Thyroid gland (tissue), 4 donors: ENCODE data around the gene UBE2QL1.

Experiments
- CTCF ChIP-seq, 6 experiments: fragments of 200-600 bp in 3 of 6; fragments of 450-650 bp in 3 of 6; sonication (generic) in 3 of 6; IDR thresholded peaks; one replicate each; pipeline ENCODE4 v1.5.1; 2016 to 2019; ENCODE audit warnings: antibody characterized with exemption in 6 of 6, mild to moderate bottlenecking in 2 of 6, inconsistent platforms in 1 of 6, moderate library complexity in 1 of 6
- POLR2A ChIP-seq, 2 donors: fragments of 450-650 bp; IDR thresholded peaks; one replicate each; pipeline ENCODE4 v1.6.1; 2017; ENCODE audit warnings: antibody characterized with exemption in 2 of 2, mild to moderate bottlenecking in 2 of 2, moderate library complexity in 1 of 2

GRCh38 chr5:6405591-6405990, 43.1 kb upstream of the UBE2QL1 start:
- TF ChIP-seq CTCF (IDR thresholded peaks at IDR 0.05) (no peak), POLR2A (IDR thresholded peaks at IDR 0.05) (no peak)
